ENCODE results near the gene TMEFF2. TPM values are rescaled to one million over a fixed set of nuclear protein-coding genes. Genes with fewer than 3 reads are reported as not detected.

The TMEFF2 gene
- total and polyA plus RNA-seq, 3 donors from 2014 or later, result 2.2 to 3.0 (median 2.7) TPM

DNA sequence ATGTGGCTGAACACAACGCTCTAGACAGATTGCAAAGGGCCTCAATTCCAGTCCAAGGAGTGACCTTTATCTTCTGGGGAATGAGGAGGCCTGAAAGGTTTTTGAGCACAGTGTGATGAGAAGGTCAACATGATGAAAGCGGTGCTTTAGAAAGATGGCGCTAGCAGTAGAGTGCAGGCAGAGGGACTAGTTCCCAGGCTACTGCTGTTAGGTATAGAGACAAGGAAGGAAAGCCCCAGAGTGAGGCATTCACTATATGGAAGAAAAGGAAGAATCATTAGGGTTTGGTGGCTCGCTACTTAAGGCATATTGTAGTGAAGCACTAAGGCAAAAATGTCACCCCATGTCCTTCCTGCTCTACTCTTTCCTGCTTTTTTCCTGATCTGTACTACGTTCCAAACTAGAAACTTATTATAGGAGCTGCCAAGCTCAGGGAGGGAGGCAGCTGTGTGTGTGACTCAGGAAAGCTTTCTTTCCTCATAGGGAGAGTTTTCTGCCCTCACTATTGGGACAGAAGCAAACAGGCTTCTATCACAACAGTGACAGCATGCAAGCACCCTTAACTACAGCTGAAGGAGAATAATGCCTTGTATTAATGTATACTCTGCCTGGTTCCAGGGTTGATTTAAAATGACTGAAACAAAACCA is 187.0 kb downstream of the TMEFF2 start:
- Histone ChIP-seq H3K27ac (no peak overlapping the region), H3K36me3 (ENCODE audit: low read depth, missing control alignments) (no peaks in the 10 kb centered on the region), H3K4me1 (no peaks in the 10 kb centered on the region), H3K27me3 (no peaks in the 10 kb centered on the region), H3K9me3 (no peaks in the 10 kb centered on the region), H3K4me3 (no peak overlapping the region)
- TF ChIP-seq, protein P1, sequence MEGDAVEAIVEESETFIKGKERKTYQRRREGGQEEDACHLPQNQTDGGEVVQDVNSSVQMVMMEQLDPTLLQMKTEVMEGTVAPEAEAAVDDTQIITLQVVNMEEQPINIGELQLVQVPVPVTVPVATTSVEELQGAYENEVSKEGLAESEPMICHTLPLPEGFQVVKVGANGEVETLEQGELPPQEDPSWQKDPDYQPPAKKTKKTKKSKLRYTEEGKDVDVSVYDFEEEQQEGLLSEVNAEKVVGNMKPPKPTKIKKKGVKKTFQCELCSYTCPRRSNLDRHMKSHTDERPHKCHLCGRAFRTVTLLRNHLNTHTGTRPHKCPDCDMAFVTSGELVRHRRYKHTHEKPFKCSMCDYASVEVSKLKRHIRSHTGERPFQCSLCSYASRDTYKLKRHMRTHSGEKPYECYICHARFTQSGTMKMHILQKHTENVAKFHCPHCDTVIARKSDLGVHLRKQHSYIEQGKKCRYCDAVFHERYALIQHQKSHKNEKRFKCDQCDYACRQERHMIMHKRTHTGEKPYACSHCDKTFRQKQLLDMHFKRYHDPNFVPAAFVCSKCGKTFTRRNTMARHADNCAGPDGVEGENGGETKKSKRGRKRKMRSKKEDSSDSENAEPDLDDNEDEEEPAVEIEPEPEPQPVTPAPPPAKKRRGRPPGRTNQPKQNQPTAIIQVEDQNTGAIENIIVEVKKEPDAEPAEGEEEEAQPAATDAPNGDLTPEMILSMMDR (IDR thresholded peaks at IDR 0.05), result no peak
- TF ChIP-seq POLR2A (IDR thresholded peaks at IDR 0.05), result no peak
- no peak for DNase-seq
- WGBS, 2 donors, result 78 to 88% methylated on average over 5 of the region's 5 CpGs
- intact Hi-C loops (cut with DNase I; ENCODE audit: low total_unique reads), result no loop called here

- intact Hi-C loops (cut with DNase I; ENCODE audit: low total_unique reads), result no loop called here
- 92 to 93% methylated on average over 3 of the region's 3 CpGs for WGBS, 2 donors
- H3K27ac ChIP-seq, result no peak overlapping the region
- no peak overlapping the region for H3K4me3 ChIP-seq
- H3K36me3 ChIP-seq (ENCODE audit: low read depth, missing control alignments), result no peaks in the 10 kb centered on the region
- no peaks in the 10 kb centered on the region for H3K27me3 ChIP-seq
- no peak for DNase-seq
- no peaks in the 10 kb centered on the region for H3K9me3 ChIP-seq
- H3K4me1 ChIP-seq, result no peaks in the 10 kb centered on the region
- TF ChIP-seq, protein P1 (IDR thresholded peaks at IDR 0.05), result no peak
- no peak for TF ChIP-seq POLR2A (IDR thresholded peaks at IDR 0.05)
These were observed 189.5 kb downstream of the TMEFF2 start for GRCh38 chr2:192005211-192005610.

DNA sequence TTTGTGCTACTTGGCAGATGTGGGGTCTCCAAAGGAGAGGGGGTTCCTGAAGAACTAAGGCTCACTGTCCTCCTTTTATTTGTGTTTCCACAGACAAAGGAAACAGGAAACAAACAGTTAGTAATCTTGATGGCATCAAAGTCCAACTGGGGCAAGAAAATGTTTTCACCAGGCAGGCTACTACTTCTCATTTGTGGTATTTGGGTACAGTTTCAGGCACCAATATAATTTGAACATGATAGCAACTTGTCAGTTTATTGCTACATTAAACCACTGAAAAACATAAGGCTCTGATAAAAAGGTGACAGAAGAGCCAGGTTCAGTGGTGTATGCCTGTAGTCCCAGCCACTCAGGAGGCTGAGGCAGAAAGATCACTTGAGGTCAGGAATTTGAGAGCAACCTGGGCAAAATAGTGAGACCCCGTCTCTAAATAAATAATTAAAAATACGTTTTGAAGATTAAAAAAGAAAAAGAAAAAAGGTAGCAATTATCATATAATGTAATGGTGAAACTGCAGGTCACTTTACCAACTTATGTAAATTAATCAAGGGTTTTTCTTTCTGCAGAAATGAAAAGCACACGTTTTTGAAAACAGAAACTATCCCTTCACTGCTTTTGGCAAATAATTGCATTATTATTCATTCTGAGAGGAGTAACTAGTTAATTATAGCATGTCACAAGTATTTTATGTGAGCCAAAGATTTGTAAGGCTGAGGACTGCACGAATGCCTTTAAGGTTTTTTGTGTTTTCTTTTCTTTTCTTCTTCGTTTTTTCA is 190.4 kb downstream of the TMEFF2 start:
- H3K4me1 ChIP-seq, result no peaks in the 10 kb centered on the region
- H3K27ac ChIP-seq, result no peak overlapping the region

GRCh38 chr2:192002418-192002817 is 192.3 kb downstream of the TMEFF2 start:
- Histone ChIP-seq H3K27me3 (no peaks in the 10 kb centered on the region), H3K4me3 (no peak overlapping the region), H3K36me3 (ENCODE audit: low read depth, missing control alignments) (no peaks in the 10 kb centered on the region), H3K4me1 (no peaks in the 10 kb centered on the region), H3K9me3 (no peaks in the 10 kb centered on the region), H3K27ac (no peak overlapping the region)
- no peak for DNase-seq
- intact Hi-C loops (cut with DNase I; ENCODE audit: low total_unique reads), result no loop called here
- no peak for TF ChIP-seq POLR2A (IDR thresholded peaks at IDR 0.05)
- TF ChIP-seq, protein P1 (IDR thresholded peaks at IDR 0.05), result no peak
- WGBS, 2 donors, result 93 to 94% methylated on average over 8 of the region's 8 CpGs

More for the DNA sequence above, 190.4 kb downstream of the TMEFF2 start:
- H3K9me3 ChIP-seq, result no peaks in the 10 kb centered on the region
- 61 to 63% methylated on average over 5 of the region's 5 CpGs for WGBS, 2 donors
- no peak overlapping the region for H3K4me3 ChIP-seq
- no peaks in the 10 kb centered on the region for H3K36me3 ChIP-seq (ENCODE audit: low read depth, missing control alignments)
- H3K27me3 ChIP-seq, result no peaks in the 10 kb centered on the region
- TF ChIP-seq, protein P1 (IDR thresholded peaks at IDR 0.05), result no peak
- TF ChIP-seq POLR2A (IDR thresholded peaks at IDR 0.05), result no peak
- no peak for DNase-seq
- intact Hi-C loops (cut with DNase I; ENCODE audit: low total_unique reads), result no loop called here
